ENCODE measurements around the gene STARD3NL. TPM values are rescaled to one million over a fixed set of nuclear protein-coding genes. Genes with fewer than 3 reads are reported as not detected.

STARD3NL gene
- total RNA-seq, 1 experiment from 2014 or later = 30.6 TPM

- Mint-ChIP-seq H3K9me3 (peaks cover 43% of the 10 kb centered on the region), H3K4me1 (peaks cover 8% of the 10 kb centered on the region), H3K36me3 (peaks cover 9% of the 10 kb centered on the region), H3K27me3 (ENCODE audit: low read depth) (0 out of 2 replicates have a peak, but pooled peaks cover 4% of the 10 kb centered on the region), H3K4me3 (no peak overlapping the region), H3K27ac (no peak overlapping the region)
- ChIA-PET CTCF (no interaction called here), POLR2A (no interaction called here)
- TF ChIP-seq NR3C1 (CRISPR knock-in tag; conservative IDR thresholded peaks at IDR 0.05; ENCODE audit: low read depth) (no peak), OVOL2 (CRISPR knock-in tag; IDR thresholded peaks at IDR 0.05; ENCODE audit: borderline replicate concordance) (no peak), ESRRA (CRISPR knock-in tag; IDR thresholded peaks at IDR 0.05; ENCODE audit: borderline replicate concordance) (no peak), SOX15 (CRISPR knock-in tag; IDR thresholded peaks at IDR 0.05) (no peak), ZNF263 (CRISPR knock-in tag; IDR thresholded peaks at IDR 0.05; ENCODE audit: low read depth) (no peak), FOXP1 (CRISPR knock-in tag; IDR thresholded peaks at IDR 0.05; ENCODE audit: borderline replicate concordance) (no peak), ATF6 (CRISPR knock-in tag; IDR thresholded peaks at IDR 0.05) (no peak), CBFB (CRISPR knock-in tag; IDR thresholded peaks at IDR 0.05; ENCODE audit: low read depth) (no peak), ZNF232 (CRISPR knock-in tag; IDR thresholded peaks at IDR 0.05) (no peak), CREB1 (CRISPR knock-in tag; IDR thresholded peaks at IDR 0.05) (no peak), ETV6 (CRISPR knock-in tag; IDR thresholded peaks at IDR 0.05) (no peak), PRRX2 (CRISPR knock-in tag; IDR thresholded peaks at IDR 0.05) (no peak), ZBTB43 (CRISPR knock-in tag; IDR thresholded peaks at IDR 0.05) (no peak), RELA (CRISPR knock-in tag; IDR thresholded peaks at IDR 0.05; ENCODE audit: borderline replicate concordance) (no peak), SMAD4 (CRISPR knock-in tag; IDR thresholded peaks at IDR 0.05) (no peak), E2F4 (CRISPR knock-in tag; IDR thresholded peaks at IDR 0.05; ENCODE audit: borderline replicate concordance, low read depth) (no peak), PREB (CRISPR knock-in tag; IDR thresholded peaks at IDR 0.05; ENCODE audit: borderline replicate concordance) (no peak), HMGA2 (CRISPR knock-in tag; IDR thresholded peaks at IDR 0.05) (no peak)
- DNase-seq (ENCODE audit: low spot score) (no peak), ATAC-seq (no peak)
Observed at GRCh38 chr7:38163671-38164070, 14.4 kb upstream of the STARD3NL start.

GRCh38 chr7:38168890-38169570 is 9.0 kb upstream of the STARD3NL start:
- DNase-seq (ENCODE audit: low spot score) = no peak
- Mint-ChIP-seq H3K9me3 (peaks cover 18% of the 10 kb centered on the region), H3K4me3 (no peak overlapping the region), H3K4me1 (peaks cover 8% of the 10 kb centered on the region), H3K36me3 (no peaks in the 10 kb centered on the region), H3K27me3 (ENCODE audit: low read depth) (no peaks in the 10 kb centered on the region; the same call in 1 of the 2 replicates), H3K27ac (no peak overlapping the region)
- ChIA-PET POLR2A (interaction anchor here (0.6 kb wide), 1 partner anchor 16 kb away, joined by 3 read pairs; no protein-coding TSS in a partner anchor), CTCF (no interaction called here)
- no peak for ATAC-seq
- no peak for TF ChIP-seq MYBL2 (CRISPR knock-in tag; IDR thresholded peaks at IDR 0.05)
- no peak for TF ChIP-seq EMX1 (CRISPR knock-in tag; IDR thresholded peaks at IDR 0.05)
- no peak for TF ChIP-seq ZSCAN18 (CRISPR knock-in tag; IDR thresholded peaks at IDR 0.05)
